IMR-90 (cell line): ENCODE data around the gene PLCG1. TPM values are rescaled to one million over a fixed set of nuclear protein-coding genes. Genes with fewer than 3 reads are reported as not detected.

Experiments
- ATAC-seq: fragments of 200-7000 bp; cut with Tn5 transposase; 2 replicates; pipeline ENCODE4 v1.9.1; 2020; ENCODE audit warnings: low read depth, mild to moderate bottlenecking, moderate library complexity
- BruUV-seq: library from RNA; stranded (reverse); fragments of 400-500 nt; replicated peaks from 2 replicates; lab custom pipeline; 2021; lab: Mats Ljungman, UMichigan
- CTCF ChIA-PET: fragments of 300-600 bp; formaldehyde crosslinking; extraction: SDS; loops from one replicate; lab custom pipeline; 2021; ENCODE audit warnings: antibody characterized with exemption; lab: Yijun Ruan, JAX
- POLR2A ChIA-PET: fragments of 300-600 bp; sonication (Branson Sonifier 250); formaldehyde crosslinking; loops from one replicate; lab custom pipeline; 2022; ENCODE audit warnings: antibody characterized with exemption; ENCODE audit not compliant: unreplicated experiment; lab: Charles Lee
- DNase-seq: peaks from one replicate; pipeline ENCODE4 v3.0.0; 2013
- H2AFZ ChIP-seq: replicated peaks from 2 replicates; pipeline ENCODE3; 2013; ENCODE audit warnings: low read length, mild to moderate bottlenecking; ENCODE audit not compliant: poor library complexity
- H2AK5ac ChIP-seq: 2 replicates; pipeline ENCODE4 v1.6.1; 2013; ENCODE audit warnings: low read depth, low read length, inconsistent platforms
- H2AK9ac ChIP-seq: replicated peaks from 2 replicates; pipeline ENCODE3; 2013; ENCODE audit warnings: mild to moderate bottlenecking, low read depth, low read length, moderate library complexity; ENCODE audit not compliant: poor library complexity
- H2BK120ac ChIP-seq: 2 replicates; pipeline ENCODE4 v1.6.1; 2013; ENCODE audit warnings: low read depth, low read length, inconsistent platforms
- H2BK15ac ChIP-seq: 3 replicates; pipeline ENCODE4 v1.6.1; 2013; ENCODE audit warnings: low read depth, low read length, inconsistent platforms
- H2BK20ac ChIP-seq: 2 replicates; pipeline ENCODE4 v1.6.1; 2013; ENCODE audit warnings: low read depth, mild to moderate bottlenecking, inconsistent platforms, low read length, moderate library complexity
- H2BK5ac ChIP-seq: 2 replicates; pipeline ENCODE4 v1.6.1; 2013; ENCODE audit warnings: mild to moderate bottlenecking, low read depth, low read length, inconsistent platforms; ENCODE audit not compliant: poor library complexity, severe bottlenecking
- H3K14ac ChIP-seq: replicated peaks from 2 replicates; pipeline ENCODE4 v1.6.1; 2013; ENCODE audit warnings: low read depth, low read length, inconsistent platforms
- H3K18ac ChIP-seq: 2 replicates; pipeline ENCODE4 v1.6.1; 2013; ENCODE audit warnings: low read depth, low read length, control low read depth
- H3K23ac ChIP-seq: 2 replicates; pipeline ENCODE4 v1.6.1; 2013; ENCODE audit warnings: low read depth, low read length, inconsistent platforms
- H3K27ac ChIP-seq: 2 replicates; pipeline ENCODE4 v1.5.1; 2013; ENCODE audit warnings: mild to moderate bottlenecking, control low read depth, low read length; ENCODE audit not compliant: insufficient read depth
- H3K27me3 ChIP-seq: 2 replicates; pipeline ENCODE4 v1.6.1; 2013; ENCODE audit warnings: low read length; ENCODE audit not compliant: control insufficient read depth, insufficient read depth
- H3K36me3 ChIP-seq: 2 replicates; pipeline ENCODE4 v1.6.1; 2013; ENCODE audit warnings: low read length, mixed read lengths; ENCODE audit not compliant: control insufficient read depth, insufficient read depth
- H3K4ac ChIP-seq: 2 replicates; pipeline ENCODE4 v1.6.1; 2013; ENCODE audit warnings: low read depth, low read length, inconsistent platforms
- H3K4me1 ChIP-seq: 2 replicates; pipeline ENCODE4 v1.6.1; 2013; ENCODE audit warnings: low read length, mixed read lengths; ENCODE audit not compliant: control insufficient read depth, insufficient read depth
- H3K4me2 ChIP-seq: 2 replicates; pipeline ENCODE4 v1.6.1; 2013; ENCODE audit warnings: low read depth, mild to moderate bottlenecking, control low read depth, low read length, moderate library complexity
- H3K4me3 ChIP-seq: 2 replicates; pipeline ENCODE4 v1.5.1; 2013; ENCODE audit warnings: low read depth, mild to moderate bottlenecking, control low read depth, low read length, moderate library complexity; ENCODE audit not compliant: insufficient read depth
- H3K56ac ChIP-seq: 2 replicates; pipeline ENCODE4 v1.6.1; 2013; ENCODE audit warnings: low read length, inconsistent platforms; ENCODE audit not compliant: insufficient read depth; ENCODE audit errors: extremely low read depth
- H3K79me1 ChIP-seq, 2 experiments: 2 replicates each; pipeline ENCODE4 v1.6.1; 2013; ENCODE audit warnings: low read length in 2 of 2, inconsistent platforms in 1 of 2, low read depth in 1 of 2
- H3K9ac ChIP-seq: 2 replicates; pipeline ENCODE4 v1.6.1; 2013; ENCODE audit warnings: low read depth, low read length, control low read depth
- H3K9me1 ChIP-seq: 2 replicates; pipeline ENCODE4 v1.6.1; 2013; ENCODE audit warnings: low read length, inconsistent platforms; ENCODE audit not compliant: insufficient read depth
- H3K9me3 ChIP-seq: 2 replicates; pipeline ENCODE4 v1.6.1; 2013; ENCODE audit warnings: low read length; ENCODE audit not compliant: control insufficient read depth, insufficient read depth
- H4K20me1 ChIP-seq: 2 replicates; pipeline ENCODE4 v1.6.1; 2013; ENCODE audit warnings: low read length, inconsistent platforms; ENCODE audit not compliant: insufficient read depth
- H4K5ac ChIP-seq: 2 replicates; pipeline ENCODE4 v1.6.1; 2013; ENCODE audit warnings: mild to moderate bottlenecking, low read depth, low read length, control low read depth
- H4K8ac ChIP-seq, 2 experiments: 2 replicates each; pipeline ENCODE4 v1.6.1; 2013; ENCODE audit warnings: low read depth in 2 of 2, low read length in 2 of 2, control low read depth in 1 of 2, inconsistent platforms in 1 of 2
- H4K91ac ChIP-seq: 2 replicates; pipeline ENCODE4 v1.6.1; 2013; ENCODE audit warnings: low read depth, low read length, inconsistent platforms; ENCODE audit not compliant: insufficient read depth
- BHLHE40 ChIP-seq: fragments of 150-350 bp; IDR thresholded peaks from 2 replicates; pipeline ENCODE4 v1.6.1; 2016; ENCODE audit warnings: mild to moderate bottlenecking, low read depth, low read length
- FOS ChIP-seq: fragments of 150-350 bp; IDR thresholded peaks from 2 replicates; pipeline ENCODE4 v1.6.1; 2016; ENCODE audit warnings: low read depth, low read length
- MXI1 ChIP-seq: IDR thresholded peaks from 2 replicates; pipeline ENCODE4 v1.6.1; 2012; ENCODE audit warnings: low read depth, mild to moderate bottlenecking, low read length, moderate library complexity, borderline replicate concordance
- NFE2L2 ChIP-seq: fragments of 150-350 bp; IDR thresholded peaks from 2 replicates; pipeline ENCODE4 v1.6.1; 2016; ENCODE audit warnings: low read depth, mild to moderate bottlenecking, low read length
- RAD21 ChIP-seq: IDR thresholded peaks from 2 replicates; pipeline ENCODE4 v1.6.1; 2012; ENCODE audit warnings: low read length, improper control_type of control experiment
- RFX5 ChIP-seq: IDR thresholded peaks from 2 replicates; pipeline ENCODE4 v1.8.0; 2012; ENCODE audit warnings: low read depth, mild to moderate bottlenecking, low read length, moderate library complexity
- WGBS, 2 experiments: methylation state at CpG; one replicate each; pipeline versions ENCODE4 v1.1.5 to v1.1.7; 2013; ENCODE audit warnings: missing lambda C conversion rate in 2 of 2; ENCODE audit not compliant: insufficient read length in 1 of 2; ENCODE audit errors: extremely low coverage in 2 of 2; 5-methylcytosine and 5-hydroxymethylcytosine counted together
- dilution Hi-C: fragments of 300-500 bp; cut with HindIII; formaldehyde crosslinking; loops from one replicate; pipeline ENCODE4 v1.14.3; 2018; ENCODE audit warnings: low sequenced_read_pairs; ENCODE audit not compliant: unreplicated experiment
- in situ Hi-C: fragments of 300-500 bp; cut with MboI; formaldehyde crosslinking; loops from 3 replicates; pipeline ENCODE4 v1.14.3; 2019; ENCODE audit warnings: low sequenced_read_pairs, inconsistent platforms, mixed read lengths
- intact Hi-C: fragments of 100-400 bp; cut with micrococcal nuclease; formaldehyde crosslinking; loops from 2 replicates; pipeline ENCODE4 v1.10.0; 2022
- polyA plus RNA-seq, 3 experiments: library from polyadenylated mRNA; depleted of rRNA; stranded (reverse); fragments of >200 nt; gene quantifications; 2 replicates each; pipeline ENCODE4 v1.2.3, GENCODE V29; 2012; ENCODE audit warnings: low replicate concordance in 1 of 3
- total RNA-seq: library from RNA; depleted of rRNA; stranded (reverse); fragments of >200 nt; gene quantifications from 2 replicates; pipeline ENCODE4 v1.2.3, GENCODE V29; 2012

PLCG1 gene
- total and polyA plus RNA-seq, 2 of the 4 experiments (the other 2 are of a cell fraction) = 59.1 to 69.1 TPM

DNA sequence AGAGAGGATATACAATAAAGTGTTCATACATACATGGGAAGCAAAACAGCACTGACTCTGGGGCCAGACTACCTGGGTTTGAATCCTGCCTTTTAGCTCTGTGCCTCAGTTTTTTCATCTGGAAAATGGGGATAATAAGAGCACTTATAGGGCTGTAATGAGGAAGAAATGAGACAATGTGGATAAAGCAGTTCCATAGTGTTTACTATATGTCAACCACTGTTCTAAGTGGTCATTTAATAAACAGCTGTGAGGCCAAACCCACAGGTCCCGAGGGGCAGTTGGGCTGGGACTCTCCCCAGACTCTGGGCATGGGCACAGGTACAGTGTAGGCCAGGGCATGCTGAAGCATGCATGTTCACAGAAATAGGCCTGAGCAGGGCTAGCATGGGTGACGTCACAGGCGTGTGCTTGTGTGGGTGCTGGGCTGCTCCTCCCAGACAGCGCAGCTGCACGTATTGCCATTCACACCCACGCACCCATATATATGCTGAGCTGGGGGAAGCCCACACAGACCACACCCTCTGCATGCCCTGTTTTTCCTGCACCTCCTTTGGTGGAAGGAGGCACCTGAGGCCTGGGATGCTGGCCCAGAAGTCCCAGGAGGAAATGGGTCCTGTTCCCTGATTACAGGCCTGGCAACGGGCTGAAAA is 3.5 kb upstream of the PLCG1 start:
- no peak overlapping the region for H2BK5ac ChIP-seq
- peaks cover 4% of the 10 kb centered on the region for H3K4me1 ChIP-seq
- no peak overlapping the region for H3K27ac ChIP-seq
- intact Hi-C loops (no loop called here), in situ Hi-C loops (no loop called here), dilution Hi-C loops (no loop called here)
- H3K14ac ChIP-seq = no peak overlapping the region
- no peak overlapping the region for H3K4me2 ChIP-seq
- no peak overlapping the region for H3K23ac ChIP-seq
- no peak overlapping the region for H3K4ac ChIP-seq
- H4K91ac ChIP-seq = no peak overlapping the region
- no peak overlapping the region for H3K4me3 ChIP-seq
- no peak overlapping the region for H2BK20ac ChIP-seq
- TF ChIP-seq RAD21 (no peak), BHLHE40 (no peak), NFE2L2 (no peak), FOS (no peak), MXI1 (no peak), RFX5 (no peak)
- no peak overlapping the region for H3K56ac ChIP-seq
- no peak overlapping the region for H3K18ac ChIP-seq
- H2AK9ac ChIP-seq = no peak overlapping the region
- no peak overlapping the region for H2BK120ac ChIP-seq
- no peak overlapping the region for H2AFZ ChIP-seq
- no peaks in the 10 kb centered on the region; the same call in 1 of the 2 replicates for H3K36me3 ChIP-seq
- no peak overlapping the region for H3K9ac ChIP-seq
- peaks cover 5% of the 10 kb centered on the region for H4K20me1 ChIP-seq
- peak; percentile 18 for DNase-seq
- POLR2A ChIA-PET = no interaction called here
- no peak overlapping the region for H4K8ac ChIP-seq
- CTCF ChIA-PET = interaction anchor here (1.3 to 2.0 kb wide), 3 partner anchors 10 to 206 kb away, joined by 3 to 9 read pairs (median 3); partner anchors contain the start of gene LPIN3
- no peak overlapping the region for H4K5ac ChIP-seq
- H3K9me3 ChIP-seq = no peaks in the 10 kb centered on the region
- peaks cover 3 to 11% of the 10 kb centered on the region in 2 experiments; a peak in 2 of 4 replicates for H3K79me1 ChIP-seq
- no TSS peak for BruUV-seq
- ATAC-seq = no peak
- no peak overlapping the region for H2BK15ac ChIP-seq
- 80% methylated on average over 1 of the region's 7 CpGs; no CpG with 5 or more reads in 1 of the 2 experiments for WGBS, 2 experiments
- H3K9me1 ChIP-seq = peaks cover 6% of the 10 kb centered on the region; the same call in 1 of the 2 replicates
- H3K27me3 ChIP-seq = no peaks in the 10 kb centered on the region
- H2AK5ac ChIP-seq = no peak overlapping the region
